Jurkat, Clone E6-1 (cell line): ENCODE results near the gene RETREG3.
A peak's percentile ranks its signal among the peaks of the same experiment; 100 is the strongest.
"Not testable (repeated sequence)": the region's sequence is repeated elsewhere in the genome, so short reads cannot be mapped to it uniquely, and the experiment has no call there.

Experiments used
- DNase-seq: peaks from one replicate; pipeline ENCODE4 v3.0.0-alpha.2; 2011; ENCODE audit warnings: low read depth, low spot score
- H3K4me3 ChIP-seq: 2 replicates; pipeline ENCODE4 v1.5.1; 2011; ENCODE audit warnings: mild to moderate bottlenecking, low read length, control low read depth, moderate library complexity

Gene RETREG3

GRCh38 chr17:42560246-42560645 lies 48.9 kb downstream of the RETREG3 start:
- no peak for DNase-seq
- no peak overlapping the region for H3K4me3 ChIP-seq

GRCh38 chr17:42559075-42559474 lies 50.1 kb downstream of the RETREG3 start:
- DNase-seq, result no peak
- no peak overlapping the region for H3K4me3 ChIP-seq

DNA sequence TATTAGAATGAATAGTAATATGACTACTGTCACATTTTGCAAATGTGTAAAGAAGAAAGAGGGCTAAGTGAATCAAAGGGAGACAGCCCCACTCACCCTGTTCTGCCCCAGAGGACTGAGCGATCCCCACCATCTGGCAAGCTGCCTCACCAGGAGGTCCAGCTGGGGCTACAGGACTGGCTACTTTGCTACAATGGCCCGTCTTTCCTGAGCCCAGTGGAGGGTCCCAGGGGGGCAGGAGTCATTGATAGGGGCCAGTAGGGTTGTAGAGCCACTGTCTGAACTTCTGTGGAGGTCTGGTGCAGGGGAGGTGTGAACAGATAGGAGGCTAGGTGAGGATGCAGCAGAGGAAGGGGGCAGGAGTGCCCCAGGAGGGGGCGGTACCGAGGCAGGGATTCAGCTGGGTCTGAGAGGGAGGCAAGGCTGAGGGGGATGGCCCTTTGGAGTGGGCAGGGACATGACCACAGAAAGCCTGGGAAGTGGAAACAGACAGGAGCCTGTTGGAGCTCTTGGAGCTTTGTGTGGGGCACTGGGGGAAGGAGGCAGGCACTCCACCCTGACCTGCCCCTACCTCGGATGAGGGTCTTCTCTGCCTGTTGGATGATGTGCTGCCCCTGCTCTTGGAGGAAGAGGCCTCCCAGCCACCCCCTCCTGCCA lies 53.1 kb downstream of the RETREG3 start:
- not testable (repeated sequence) for H3K4me3 ChIP-seq, DNase-seq

GRCh38 chr17:42555122-42555622 lies 54.0 kb downstream of the RETREG3 start:
- DNase-seq, result no peak
- peak overlapping the region; percentile 96 for H3K4me3 ChIP-seq

DNA sequence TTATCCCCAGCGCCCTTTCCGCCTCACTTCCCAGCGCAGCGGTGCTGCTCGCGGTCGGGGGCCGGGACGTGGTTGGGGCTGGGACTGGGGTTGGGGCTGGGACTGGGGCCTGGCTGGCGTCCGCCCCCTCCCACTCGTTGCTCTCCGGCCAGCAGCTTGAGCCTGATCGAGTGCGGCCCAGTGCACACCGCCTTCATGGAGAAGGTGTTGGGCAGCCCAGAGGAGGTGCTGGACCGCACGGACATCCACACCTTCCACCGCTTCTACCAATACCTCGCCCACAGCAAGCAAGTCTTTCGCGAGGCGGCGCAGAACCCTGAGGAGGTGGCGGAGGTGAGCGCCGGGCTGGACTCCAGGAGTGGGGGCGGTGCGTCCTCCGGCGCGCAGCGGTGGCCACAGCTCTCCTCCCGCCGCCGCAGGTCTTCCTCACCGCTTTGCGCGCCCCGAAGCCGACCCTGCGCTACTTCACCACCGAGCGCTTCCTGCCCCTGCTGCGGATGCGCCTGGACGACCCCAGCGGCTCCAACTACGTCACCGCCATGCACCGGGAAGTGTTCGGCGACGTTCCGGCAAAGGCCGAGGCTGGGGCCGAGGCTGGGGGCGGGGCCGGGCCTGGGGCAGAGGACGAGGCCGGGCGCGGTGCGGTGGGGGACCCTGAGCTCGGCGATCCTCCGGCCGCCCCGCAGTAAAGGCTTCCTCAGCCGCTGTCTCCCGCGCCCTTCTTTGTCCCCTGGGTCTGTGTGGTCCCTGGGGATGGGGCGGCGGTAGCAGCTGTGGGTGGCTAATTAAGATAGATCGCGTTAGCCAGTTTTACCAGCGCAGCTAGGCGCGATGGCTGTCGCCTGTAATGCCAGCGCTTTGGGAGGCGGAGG lies 54.7 kb downstream of the RETREG3 start:
- H3K4me3 ChIP-seq, result peak overlapping the region; percentile 96
- peak; percentile 75 for DNase-seq

DNA sequence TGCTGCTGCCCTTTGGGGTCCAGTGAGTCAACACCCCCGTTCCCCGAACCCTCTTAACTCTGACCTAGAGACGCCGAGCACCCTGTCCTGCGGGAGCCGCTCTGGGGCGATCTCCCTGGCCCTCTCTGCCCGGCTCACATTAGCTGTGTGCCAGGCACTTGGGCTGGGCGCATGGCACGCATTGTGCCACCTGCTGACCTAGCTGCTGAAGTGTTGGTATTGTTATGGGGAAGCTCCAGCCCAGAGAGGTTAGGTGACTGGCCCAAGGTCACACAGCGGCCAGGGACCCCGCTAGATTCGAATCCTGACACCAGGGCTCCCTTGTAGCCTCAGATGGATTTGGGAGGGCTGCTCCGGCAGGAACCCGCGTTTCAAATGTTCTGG lies 55.3 kb downstream of the RETREG3 start:
- peak overlapping the region; percentile 96 for H3K4me3 ChIP-seq
- no peak for DNase-seq

- peak overlapping the region; percentile 96 for H3K4me3 ChIP-seq
- no peak for DNase-seq
These were observed 55.9 kb downstream of the RETREG3 start for GRCh38 chr17:42553161-42553818.

GRCh38 chr17:42552736-42553135 lies 56.4 kb downstream of the RETREG3 start, which contains the start of gene HSD17B1:
Gene HSD17B1 (plus strand): TSS chr17:42552923. CDS start chr17:42552934, 11 bp downstream.
- not testable (repeated sequence) for DNase-seq
- peak within 1 kb of the TSS; percentile 96 for H3K4me3 ChIP-seq

DNA sequence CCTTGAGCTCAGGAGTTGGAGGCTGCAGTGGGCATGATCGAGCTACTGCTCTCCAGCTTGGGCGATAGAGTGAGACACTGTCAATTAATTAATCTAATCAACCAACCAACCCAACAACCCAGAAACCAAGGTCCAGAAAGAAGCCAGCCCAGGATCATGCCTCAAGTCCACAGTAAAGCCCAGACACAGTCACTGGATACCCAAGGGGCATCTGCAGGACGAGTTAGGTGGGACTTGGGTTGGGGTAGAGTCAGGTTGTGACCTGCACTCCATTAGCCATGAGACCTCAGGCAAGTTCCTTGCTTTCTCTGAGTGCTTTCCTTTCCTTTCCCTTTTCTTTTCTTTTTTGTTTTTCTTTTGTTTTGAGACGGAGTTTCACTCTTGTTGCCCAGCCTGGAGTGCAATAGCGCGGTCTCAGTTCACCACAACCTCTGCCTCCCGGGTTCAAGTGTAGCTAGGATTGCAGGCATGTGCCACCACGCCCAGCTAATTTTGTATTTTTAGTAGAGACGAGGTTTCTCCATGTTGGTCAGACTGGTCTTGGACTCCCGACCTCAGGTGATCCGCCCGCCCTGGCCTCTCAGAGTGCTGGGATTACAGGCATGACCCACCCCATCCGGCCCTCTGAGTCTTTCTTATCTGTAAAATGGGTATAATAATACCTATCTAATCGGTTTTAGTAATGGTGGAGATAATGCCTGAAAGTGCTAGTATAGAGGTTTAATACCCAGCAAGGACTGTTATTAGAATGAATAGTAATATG lies 60.0 kb downstream of the RETREG3 start:
- no peak overlapping the region for H3K4me3 ChIP-seq

DNA sequence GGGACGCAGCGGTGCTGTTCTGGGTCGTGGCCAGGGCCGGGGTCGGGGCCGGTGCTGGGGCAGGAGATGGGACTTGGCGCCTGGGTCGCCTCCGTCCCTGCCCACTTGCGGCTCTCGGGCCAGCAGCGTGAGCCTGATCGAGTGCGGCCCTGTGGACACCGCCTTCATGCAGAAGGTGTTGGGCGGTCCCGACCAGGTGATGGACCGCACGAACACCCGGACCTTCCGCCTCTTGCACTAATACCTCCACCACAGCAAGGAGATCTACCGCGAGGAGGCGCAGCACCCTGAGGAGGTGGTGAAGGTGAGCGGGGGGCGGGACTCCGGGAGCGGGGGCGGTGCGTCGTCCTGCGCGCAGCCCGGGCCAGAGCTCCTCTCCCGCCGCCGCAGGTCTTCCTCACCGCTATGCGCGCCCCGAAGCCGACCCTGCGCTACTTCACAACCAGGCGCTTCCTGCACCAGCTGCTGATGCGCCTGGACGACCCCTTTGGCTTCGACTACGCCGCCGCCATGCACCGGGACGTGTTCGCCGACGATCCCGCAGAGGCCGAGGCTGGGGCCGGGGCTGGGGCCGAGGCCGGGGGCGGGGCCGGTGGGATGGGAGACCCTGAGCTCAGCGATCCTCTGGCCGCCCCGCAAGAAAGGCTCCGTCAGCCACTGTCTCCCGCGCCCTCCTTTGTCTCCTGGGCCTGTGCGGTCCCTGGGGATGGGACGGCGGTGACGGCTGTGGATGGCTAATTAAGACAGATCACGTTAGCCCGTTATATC lies 60.9 kb downstream of the RETREG3 start:
- no peak overlapping the region for H3K4me3 ChIP-seq
- DNase-seq, result no peak

More for the DNA sequence above, 60.0 kb downstream of the RETREG3 start:
- no peak for DNase-seq

- H3K4me3 ChIP-seq, result no peak overlapping the region
- no peak for DNase-seq
These were observed 61.5 kb downstream of the RETREG3 start for GRCh38 chr17:42547698-42548069.

GRCh38 chr17:42547001-42547461 lies 62.1 kb downstream of the RETREG3 start:
- DNase-seq, result no peak

DNA sequence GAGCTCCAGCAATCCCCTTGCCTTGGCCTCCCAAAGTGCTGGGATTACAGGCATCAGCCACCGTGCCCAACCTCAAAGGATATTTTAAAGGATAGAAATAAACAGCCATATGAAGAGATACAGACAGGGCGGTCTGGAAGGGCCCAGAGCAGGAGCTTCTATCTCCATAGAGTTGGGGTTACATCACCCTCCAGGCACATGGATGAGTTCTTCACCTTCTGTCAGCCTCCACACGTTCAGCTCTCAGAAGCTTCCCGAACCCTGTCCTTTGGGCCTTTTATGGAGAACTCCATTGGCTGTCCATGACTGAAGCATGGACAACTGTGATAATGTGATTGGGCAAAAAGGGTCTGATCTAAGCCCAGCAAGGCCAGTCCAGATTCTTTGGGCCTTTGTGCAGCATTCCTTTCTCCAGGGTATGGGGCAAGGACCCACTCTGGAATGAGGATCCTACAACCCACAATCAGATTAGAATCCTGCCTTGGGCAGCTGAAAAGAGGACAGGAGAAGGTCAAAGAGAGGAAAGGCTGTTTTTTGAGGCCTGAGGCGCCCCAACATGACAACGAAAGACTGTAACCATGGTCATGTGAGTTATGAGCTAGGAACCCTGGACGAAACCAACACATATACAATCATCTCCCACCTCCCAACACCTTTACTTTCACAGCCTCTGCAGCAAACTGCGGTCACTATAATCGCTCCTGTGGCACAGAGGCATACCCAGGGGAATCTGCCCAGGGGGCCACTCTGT lies 63.2 kb downstream of the RETREG3 start:
- not testable (repeated sequence) for H3K4me3 ChIP-seq, DNase-seq

More at GRCh38 chr17:42547001-42547461, 62.1 kb downstream of the RETREG3 start:
- no peak overlapping the region for H3K4me3 ChIP-seq

DNA sequence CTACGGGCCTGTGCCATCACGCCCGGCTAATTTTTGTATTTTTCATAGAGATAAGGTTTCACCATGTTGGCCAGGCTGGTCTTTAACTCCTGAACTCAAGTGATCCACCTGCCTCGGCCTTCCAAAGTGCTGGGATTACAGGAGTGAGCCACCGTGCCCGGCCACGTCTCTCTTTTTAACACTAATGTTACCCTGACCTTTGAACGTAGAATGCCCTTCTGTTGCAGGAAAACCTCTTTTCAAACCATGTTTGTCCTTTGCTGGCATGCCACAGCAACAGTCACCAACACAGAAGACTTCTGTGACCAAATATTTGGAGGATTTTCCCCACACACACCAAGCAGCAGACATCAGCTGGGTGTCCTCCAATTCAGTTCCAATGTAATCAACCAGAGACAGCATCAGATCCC lies 64.3 kb downstream of the RETREG3 start:
- no peak for DNase-seq
- no peak overlapping the region for H3K4me3 ChIP-seq

DNA sequence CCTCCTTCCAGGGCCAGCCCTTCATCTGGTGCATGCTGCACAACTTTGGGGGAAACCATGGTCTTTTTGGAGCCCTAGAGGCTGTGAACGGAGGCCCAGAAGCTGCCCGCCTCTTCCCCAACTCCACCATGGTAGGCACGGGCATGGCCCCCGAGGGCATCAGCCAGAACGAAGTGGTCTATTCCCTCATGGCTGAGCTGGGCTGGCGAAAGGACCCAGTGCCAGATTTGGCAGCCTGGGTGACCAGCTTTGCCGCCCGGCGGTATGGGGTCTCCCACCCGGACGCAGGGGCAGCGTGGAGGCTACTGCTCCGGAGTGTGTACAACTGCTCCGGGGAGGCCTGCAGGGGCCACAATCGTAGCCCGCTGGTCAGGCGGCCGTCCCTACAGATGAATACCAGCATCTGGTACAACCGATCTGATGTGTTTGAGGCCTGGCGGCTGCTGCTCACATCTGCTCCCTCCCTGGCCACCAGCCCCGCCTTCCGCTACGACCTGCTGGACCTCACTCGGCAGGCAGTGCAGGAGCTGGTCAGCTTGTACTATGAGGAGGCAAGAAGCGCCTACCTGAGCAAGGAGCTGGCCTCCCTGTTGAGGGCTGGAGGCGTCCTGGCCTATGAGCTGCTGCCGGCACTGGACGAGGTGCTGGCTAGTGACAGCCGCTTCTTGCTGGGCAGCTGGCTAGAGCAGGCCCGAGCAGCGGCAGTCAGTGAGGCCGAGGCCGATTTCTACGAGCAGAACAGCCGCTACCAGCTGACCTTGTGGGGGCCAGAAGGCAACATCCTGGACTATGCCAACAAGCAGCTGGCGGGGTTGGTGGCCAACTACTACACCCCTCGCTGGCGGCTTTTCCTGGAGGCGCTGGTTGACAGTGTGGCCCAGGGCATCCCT lies 65.7 kb downstream of the RETREG3 start:
- DNase-seq, result no peak
- no peak overlapping the region for H3K4me3 ChIP-seq

DNA sequence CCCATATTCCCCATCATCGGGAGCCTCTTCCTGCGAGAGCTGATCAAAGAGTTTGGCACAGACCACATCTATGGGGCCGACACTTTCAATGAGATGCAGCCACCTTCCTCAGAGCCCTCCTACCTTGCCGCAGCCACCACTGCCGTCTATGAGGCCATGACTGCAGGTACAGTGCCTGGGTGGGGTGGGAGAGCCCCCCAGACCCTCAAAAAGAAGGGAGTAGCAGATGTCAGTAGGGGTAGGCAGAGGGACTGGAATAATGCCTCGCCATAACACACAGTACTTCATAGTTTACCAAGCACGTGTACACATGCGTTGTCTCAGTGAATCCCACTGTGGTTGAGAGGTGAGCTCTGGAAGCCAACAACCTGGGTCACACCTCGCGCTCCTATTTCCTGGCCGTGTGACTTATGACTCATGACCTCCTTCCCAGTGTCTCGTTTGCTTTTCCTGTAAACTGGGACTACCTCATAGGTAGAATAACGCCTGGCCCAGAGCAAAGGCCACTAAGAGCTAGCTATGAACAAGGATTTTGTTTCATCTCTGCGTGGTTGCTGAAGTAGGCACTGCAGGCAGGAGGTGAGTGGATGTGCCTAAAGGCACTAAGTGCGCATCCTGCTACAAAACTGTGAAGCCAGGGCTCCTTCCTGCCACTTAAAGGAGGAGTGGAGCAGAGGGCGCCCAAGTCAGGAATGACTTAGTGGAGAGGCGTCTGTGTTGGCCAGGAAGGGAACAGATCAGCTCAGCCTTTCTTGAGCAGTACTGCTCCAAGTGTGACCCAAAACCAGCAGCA lies 67.9 kb downstream of the RETREG3 start:
- H3K4me3 ChIP-seq, result no peak overlapping the region
- peak; percentile 81 for DNase-seq
